Natural killer cell (primary cell): ENCODE results near the gene KIFC3. TPM values are rescaled to one million over a fixed set of nuclear protein-coding genes. Genes with fewer than 3 reads are reported as not detected.
A peak's percentile ranks its signal among the peaks of the same experiment; 100 is the strongest.

Experiments
- ATAC-seq, 3 donors: fragments of 150-1000 bp in 2 of 3; fragments of 200-7000 bp in 1 of 3; cut with Tn5 transposase; 1 replicate in 1 of 3; 2 replicates in 2 of 3; pipeline ENCODE4 v1.10.0; 2021; ENCODE audit warnings: mild to moderate bottlenecking in 2 of 3, moderate library complexity in 2 of 3
- DNase-seq, 2 donors: peaks; one replicate each; pipeline versions ENCODE4 v3.0.0 to v3.0.0-alpha.2; 2013 to 2021; ENCODE audit warnings: mixed read lengths in 1 of 2
- H3K27ac ChIP-seq: one replicate; pipeline ENCODE4 v1.5.1; 2013; ENCODE audit warnings: mild to moderate bottlenecking, low read length
- H3K27me3 ChIP-seq: one replicate; pipeline ENCODE4 v1.6.1; 2013; ENCODE audit warnings: low read length; ENCODE audit not compliant: control insufficient read depth, insufficient read depth
- H3K36me3 ChIP-seq: one replicate; pipeline ENCODE4 v1.6.1; 2013; ENCODE audit warnings: low read length; ENCODE audit not compliant: control insufficient read depth, insufficient read depth
- H3K4me1 ChIP-seq: one replicate; pipeline ENCODE4 v1.6.1; 2013; ENCODE audit warnings: low read length; ENCODE audit not compliant: control insufficient read depth, insufficient read depth
- H3K4me3 ChIP-seq: one replicate; pipeline ENCODE4 v1.5.1; 2013; ENCODE audit warnings: low read length
- H3K9me3 ChIP-seq: one replicate; pipeline ENCODE4 v1.6.1; 2013; ENCODE audit warnings: low read length; ENCODE audit not compliant: control insufficient read depth, insufficient read depth
- H3K27ac Mint-ChIP-seq, 2 donors: one replicate each; pipeline ENCODE4 v1.8.0; 2022; ENCODE audit warnings: mild to moderate bottlenecking in 2 of 2, mixed read lengths in 2 of 2, moderate library complexity in 1 of 2
- H3K27me3 Mint-ChIP-seq, 2 donors: one replicate each; pipeline ENCODE4 v1.8.0; 2022; ENCODE audit warnings: low read depth in 2 of 2, mixed read lengths in 2 of 2
- H3K36me3 Mint-ChIP-seq: one replicate; pipeline ENCODE4 v1.8.0; 2022; ENCODE audit warnings: mixed read lengths
- H3K4me1 Mint-ChIP-seq, 2 donors: one replicate each; pipeline ENCODE4 v1.8.0; 2022; ENCODE audit warnings: mixed read lengths in 2 of 2
- H3K4me3 Mint-ChIP-seq: one replicate; pipeline ENCODE4 v1.8.0; 2022; ENCODE audit warnings: mild to moderate bottlenecking, moderate library complexity, mixed read lengths
- H3K9me3 Mint-ChIP-seq, 2 donors: one replicate each; pipeline ENCODE4 v1.8.0; 2022; ENCODE audit warnings: mixed read lengths in 2 of 2
- CTCF ChIP-seq: fragments of 200-600 bp; IDR thresholded peaks from one replicate; pipeline ENCODE4 v1.8.0; 2022; ENCODE audit warnings: antibody characterized with exemption
- WGBS: methylation state at CpG from one replicate; pipeline ENCODE4 v1.1.7; 2013; ENCODE audit warnings: missing lambda C conversion rate; ENCODE audit not compliant: insufficient coverage; 5-methylcytosine and 5-hydroxymethylcytosine counted together
- intact Hi-C: fragments of 100-400 bp; cut with micrococcal nuclease; formaldehyde crosslinking; loops from one replicate; pipeline ENCODE4 v1.14.2; 2022
- total RNA-seq, 4 donors: library from RNA; stranded (reverse); fragments of 120-200 nt in 1 of 4; gene quantifications; one replicate each; pipeline versions ENCODE4 v1.2.3 to v1.2.4, GENCODE V29; 2013 to 2022

KIFC3 gene
- total RNA-seq, 3 donors from 2014 or later (not counting 1 experiment from before 2014, with no cell fraction given) = 54.2 to 106 (median 84.9) TPM

- DNase-seq (no peak), ATAC-seq (no peak)
- Mint-ChIP-seq H3K27ac (peak overlapping the region; percentile 80 to 81), H3K27me3 (no peaks in the 10 kb centered on the region), H3K36me3 (no peaks in the 10 kb centered on the region), H3K4me1 (peaks cover 43 to 47% of the 10 kb centered on the region in 2 donors), H3K9me3 (no peaks in the 10 kb centered on the region), H3K4me3 (peak overlapping the region; percentile 83)
- Histone ChIP-seq H3K9me3 (no peaks in the 10 kb centered on the region), H3K27ac (no peak overlapping the region), H3K4me3 (no peak overlapping the region), H3K27me3 (no peaks in the 10 kb centered on the region), H3K36me3 (no peaks in the 10 kb centered on the region), H3K4me1 (peaks cover 51% of the 10 kb centered on the region)
- intact Hi-C loops = loop anchor here (10.0 kb wide), 1 partner anchor 87 kb away; no protein-coding TSS in a partner anchor
- TF ChIP-seq CTCF = no peak
- WGBS = 77% methylated on average over 7 of the region's 7 CpGs
Observed at GRCh38 chr16:57807252-57807967, 5.1 kb upstream of the KIFC3 start.

GRCh38 chr16:57805176-57805575 is 2.9 kb upstream of the KIFC3 start:
- no peak overlapping the region for H3K27ac Mint-ChIP-seq
- TF ChIP-seq CTCF = no peak
- Histone ChIP-seq H3K4me1 (peaks cover 59% of the 10 kb centered on the region), H3K36me3 (no peaks in the 10 kb centered on the region), H3K4me3 (no peak overlapping the region), H3K27me3 (no peaks in the 10 kb centered on the region), H3K9me3 (no peaks in the 10 kb centered on the region), H3K27ac (no peak overlapping the region)
- intact Hi-C loops = loop anchor here (10.0 kb wide), 1 partner anchor 90 kb away; no protein-coding TSS in a partner anchor
- no peak overlapping the region for H3K4me3 Mint-ChIP-seq
- H3K9me3 Mint-ChIP-seq = no peaks in the 10 kb centered on the region
- 88% methylated on average over 6 of the region's 6 CpGs for WGBS
- H3K36me3 Mint-ChIP-seq = no peaks in the 10 kb centered on the region
- H3K4me1 Mint-ChIP-seq = peaks cover 48 to 49% of the 10 kb centered on the region in 2 donors
- H3K27me3 Mint-ChIP-seq = no peaks in the 10 kb centered on the region
- DNase-seq = no peak
- ATAC-seq = no peak

- intact Hi-C loops = loop anchor here (5.0 to 10.0 kb wide), 2 partner anchors 47 to 91 kb away; no protein-coding TSS in a partner anchor
- WGBS = 94% methylated on average over 4 of the region's 5 CpGs
- Mint-ChIP-seq H3K9me3 (no peaks in the 10 kb centered on the region), H3K27me3 (no peaks in the 10 kb centered on the region), H3K27ac (peak overlapping the region in 1 of 2 donors; percentile 96), H3K4me1 (peaks cover 48 to 50% of the 10 kb centered on the region in 2 donors), H3K4me3 (no peak overlapping the region), H3K36me3 (no peaks in the 10 kb centered on the region)
- H3K36me3 ChIP-seq = no peaks in the 10 kb centered on the region
- H3K27ac ChIP-seq = no peak overlapping the region
- no peak overlapping the region for H3K4me3 ChIP-seq
- H3K9me3 ChIP-seq = no peaks in the 10 kb centered on the region
- TF ChIP-seq CTCF = no peak
- peaks cover 59% of the 10 kb centered on the region for H3K4me1 ChIP-seq
- DNase-seq (no peak), ATAC-seq (no peak)
- H3K27me3 ChIP-seq = no peaks in the 10 kb centered on the region
Observed at GRCh38 chr16:57804111-57804837, 2.0 kb upstream of the KIFC3 start.
